Stimulated activated naive B cell treated with anti-CD40 and anti-IgM and Interleukin-4, amounts not matched to agents 10 μg/mL and 1 μg/mL and 100 μg/mL, for 72 hours (primary cell): Measurements from ENCODE around the gene GMDS.

ENCODE experiments used
- ATAC-seq, 2 donors: fragments of 150-1000 bp; cut with Tn5 transposase; replicated peaks; 2 replicates each; pipeline ENCODE4 v1.10.0; 2021; ENCODE audit warnings: moderate library complexity in 1 of 2
- DNase-seq: peaks from one replicate; pipeline ENCODE4 v3.0.0; 2021
- H3K27ac Mint-ChIP-seq: one replicate; pipeline ENCODE4 v1.8.0; 2022; ENCODE audit warnings: mild to moderate bottlenecking, mixed read lengths
- H3K27me3 Mint-ChIP-seq, 2 donors: one replicate each; pipeline ENCODE4 v1.8.0; 2022; ENCODE audit warnings: mixed read lengths in 2 of 2
- H3K36me3 Mint-ChIP-seq, 2 donors: one replicate each; pipeline ENCODE4 v1.8.0; 2022; ENCODE audit warnings: mixed read lengths in 2 of 2, mild to moderate bottlenecking in 1 of 2
- H3K4me1 Mint-ChIP-seq, 2 donors: one replicate each; pipeline ENCODE4 v1.8.0; 2022; ENCODE audit warnings: mixed read lengths in 2 of 2, mild to moderate bottlenecking in 1 of 2
- H3K4me3 Mint-ChIP-seq, 2 donors: one replicate each; pipeline ENCODE4 v1.8.0; 2022; ENCODE audit warnings: mild to moderate bottlenecking in 2 of 2, mixed read lengths in 2 of 2, moderate library complexity in 1 of 2
- H3K9me3 Mint-ChIP-seq, 2 donors: one replicate each; pipeline ENCODE4 v1.8.0; 2022; ENCODE audit warnings: mixed read lengths in 2 of 2, mild to moderate bottlenecking in 1 of 2

The GMDS gene

DNA sequence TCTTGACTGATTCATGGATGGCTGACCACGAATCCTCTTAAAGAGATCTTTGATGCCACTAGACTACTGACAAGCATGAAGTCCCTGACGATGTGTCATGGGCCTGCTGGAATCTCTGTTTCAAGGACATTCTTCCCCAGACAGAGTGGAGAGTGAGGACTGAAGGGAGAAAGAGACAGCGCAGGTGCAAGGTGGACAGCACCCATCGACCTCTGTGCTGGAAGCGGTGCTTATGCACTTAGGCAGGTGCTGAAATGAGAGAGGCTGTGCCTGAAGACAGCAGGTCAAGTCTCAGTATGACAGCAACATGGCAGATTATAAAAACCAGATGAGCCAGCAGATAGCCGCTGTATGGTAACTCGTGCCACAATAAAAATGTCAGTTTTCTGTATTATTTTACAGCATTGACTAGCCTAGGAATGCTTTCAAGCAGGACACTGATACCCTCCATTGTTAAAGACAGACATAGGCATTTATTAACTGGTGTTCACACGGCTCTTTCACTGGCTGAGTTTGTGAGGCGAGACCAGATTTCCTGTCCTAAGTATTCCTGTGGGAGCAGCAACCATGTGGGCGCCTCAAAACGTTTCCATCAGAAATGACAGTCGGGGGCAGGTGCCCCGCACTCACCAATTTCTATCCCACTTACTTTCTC lies 588.2 kb downstream of the GMDS start:
- Mint-ChIP-seq H3K4me1 (peaks cover 1 to 9% of the 10 kb centered on the region in 2 donors), H3K9me3 (no peaks in the 10 kb centered on the region), H3K4me3 (no peak overlapping the region), H3K27ac (no peak overlapping the region), H3K36me3 (peaks cover 16 to 17% of the 10 kb centered on the region in 2 donors), H3K27me3 (peaks cover 9 to 18% of the 10 kb centered on the region in 2 donors)
- ATAC-seq (no peak), DNase-seq (no peak)

DNA sequence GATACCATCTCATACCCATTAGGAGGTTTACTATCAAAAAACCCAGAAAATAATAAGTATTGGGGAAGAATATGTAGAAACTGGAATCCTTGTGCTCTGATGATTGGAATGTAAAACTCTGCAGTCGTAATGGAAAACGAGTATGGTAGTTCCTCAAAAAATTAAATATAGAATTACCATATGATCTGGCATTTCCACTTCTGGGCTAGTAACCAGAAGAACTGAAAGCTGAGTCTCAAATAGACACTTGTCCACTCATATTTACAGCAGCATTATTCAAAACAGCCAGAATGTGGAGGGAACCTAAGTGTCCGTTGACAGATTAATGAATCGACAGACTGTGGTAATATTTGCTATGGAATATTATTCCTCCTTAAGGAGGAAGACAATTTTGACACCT lies 591.4 kb downstream of the GMDS start:
- DNase-seq (no peak), ATAC-seq (peak; percentile 50 to 54)
- Mint-ChIP-seq H3K9me3 (no peaks in the 10 kb centered on the region), H3K27ac (no peak overlapping the region), H3K36me3 (peaks cover 0 to 6% of the 10 kb centered on the region in 2 donors), H3K4me3 (no peak overlapping the region), H3K27me3 (peaks cover 0 to 3% of the 10 kb centered on the region in 2 donors), H3K4me1 (peaks cover 1 to 6% of the 10 kb centered on the region in 2 donors)

DNA sequence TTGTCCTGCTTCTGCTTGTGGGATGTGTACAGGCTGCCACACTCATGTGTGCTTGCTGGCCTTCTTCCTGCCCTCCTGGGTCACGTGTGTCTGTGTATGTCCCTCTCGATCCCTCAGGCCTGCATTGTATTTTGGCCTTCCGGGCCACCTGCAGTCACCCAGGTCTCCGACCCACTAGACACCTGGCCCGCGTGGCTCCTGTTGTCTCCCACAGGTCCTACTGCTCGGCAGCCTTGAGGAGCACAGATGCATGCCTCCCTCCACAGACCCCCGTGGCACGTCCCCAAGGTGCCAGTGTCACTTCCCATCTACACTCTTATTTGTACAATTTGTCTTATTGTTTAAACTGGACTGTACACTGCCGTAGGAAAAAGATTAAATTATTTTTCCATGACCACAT lies 592.6 kb downstream of the GMDS start:
- peaks cover 0 to 6% of the 10 kb centered on the region in 2 donors for H3K36me3 Mint-ChIP-seq
- ATAC-seq = no peak

DNA sequence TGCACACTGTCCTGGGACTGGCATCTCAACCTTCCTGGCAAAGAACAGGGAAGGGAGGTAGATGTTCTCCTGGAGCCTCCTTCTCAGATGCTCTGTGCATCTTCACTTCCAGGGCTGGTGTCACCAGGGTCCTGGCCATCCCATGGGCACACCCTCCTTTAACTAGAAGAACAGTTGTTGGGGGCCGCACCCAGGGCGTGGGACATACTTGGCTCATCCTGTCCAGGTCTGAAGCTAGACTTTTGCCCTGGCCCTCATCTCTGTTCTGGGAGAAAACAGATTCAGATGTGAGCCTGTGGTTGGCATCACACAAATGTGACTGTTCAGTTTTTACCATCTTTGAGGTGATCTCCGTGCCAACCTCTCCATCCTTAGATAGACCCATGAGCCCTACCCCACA lies 594.0 kb downstream of the GMDS start:
- ATAC-seq (no peak), DNase-seq (no peak)
- H3K4me3 Mint-ChIP-seq = no peak overlapping the region
- H3K36me3 Mint-ChIP-seq = peaks cover 0 to 2% of the 10 kb centered on the region in 2 donors
- no peak overlapping the region for H3K27ac Mint-ChIP-seq
- H3K9me3 Mint-ChIP-seq = no peaks in the 10 kb centered on the region
- no peaks in the 10 kb centered on the region for H3K27me3 Mint-ChIP-seq
- H3K4me1 Mint-ChIP-seq = peaks cover 1 to 6% of the 10 kb centered on the region in 2 donors

More for the DNA sequence above, 592.6 kb downstream of the GMDS start:
- no peak overlapping the region for H3K4me3 Mint-ChIP-seq
- peaks cover 1 to 6% of the 10 kb centered on the region in 2 donors for H3K4me1 Mint-ChIP-seq
- H3K27me3 Mint-ChIP-seq = no peaks in the 10 kb centered on the region
- H3K9me3 Mint-ChIP-seq = no peaks in the 10 kb centered on the region
- DNase-seq = no peak
- no peak overlapping the region for H3K27ac Mint-ChIP-seq

DNA sequence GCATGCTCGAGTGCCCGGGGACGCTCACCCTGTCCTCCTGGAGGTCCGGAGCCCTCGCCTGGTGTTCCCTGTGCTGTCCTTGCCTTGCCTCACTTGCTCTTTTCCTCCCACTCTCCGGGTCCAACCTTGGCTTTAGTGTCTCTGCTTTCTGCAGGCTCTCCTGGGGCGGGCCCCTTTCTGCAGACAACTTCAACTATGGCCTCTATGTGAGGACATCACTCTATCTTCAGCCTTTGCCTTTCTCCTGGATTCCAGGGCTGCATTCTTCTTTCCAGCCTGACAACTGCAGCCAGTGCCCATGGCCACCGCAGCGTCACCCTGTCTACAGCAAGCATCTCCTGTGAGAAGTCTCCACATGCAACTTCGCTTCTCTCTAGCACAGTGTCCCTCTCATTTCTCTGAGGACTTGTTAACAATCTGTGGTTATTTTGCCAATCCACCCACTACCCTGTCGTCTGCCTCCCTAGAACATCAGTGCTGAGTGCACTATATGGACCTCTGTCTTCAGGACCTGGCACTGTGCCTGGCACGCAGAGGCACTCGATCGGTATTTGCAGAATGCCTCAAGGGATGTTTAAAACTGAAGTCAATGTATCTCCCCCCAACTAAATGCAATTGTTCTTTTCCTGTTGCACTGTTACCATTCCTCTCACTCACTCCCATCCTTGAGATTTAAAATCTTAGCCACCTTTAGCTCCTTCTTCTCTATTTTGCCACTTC lies 599.8 kb downstream of the GMDS start:
- peaks cover 6 to 8% of the 10 kb centered on the region in 2 donors for H3K27me3 Mint-ChIP-seq
- peaks cover 4% of the 10 kb centered on the region in 2 donors for H3K4me1 Mint-ChIP-seq
- no peak for DNase-seq
- no peaks in the 10 kb centered on the region for H3K9me3 Mint-ChIP-seq
- no peak for ATAC-seq
- no peak overlapping the region for H3K4me3 Mint-ChIP-seq
- no peak overlapping the region for H3K27ac Mint-ChIP-seq
- peaks cover 2 to 22% of the 10 kb centered on the region in 2 donors for H3K36me3 Mint-ChIP-seq

DNA sequence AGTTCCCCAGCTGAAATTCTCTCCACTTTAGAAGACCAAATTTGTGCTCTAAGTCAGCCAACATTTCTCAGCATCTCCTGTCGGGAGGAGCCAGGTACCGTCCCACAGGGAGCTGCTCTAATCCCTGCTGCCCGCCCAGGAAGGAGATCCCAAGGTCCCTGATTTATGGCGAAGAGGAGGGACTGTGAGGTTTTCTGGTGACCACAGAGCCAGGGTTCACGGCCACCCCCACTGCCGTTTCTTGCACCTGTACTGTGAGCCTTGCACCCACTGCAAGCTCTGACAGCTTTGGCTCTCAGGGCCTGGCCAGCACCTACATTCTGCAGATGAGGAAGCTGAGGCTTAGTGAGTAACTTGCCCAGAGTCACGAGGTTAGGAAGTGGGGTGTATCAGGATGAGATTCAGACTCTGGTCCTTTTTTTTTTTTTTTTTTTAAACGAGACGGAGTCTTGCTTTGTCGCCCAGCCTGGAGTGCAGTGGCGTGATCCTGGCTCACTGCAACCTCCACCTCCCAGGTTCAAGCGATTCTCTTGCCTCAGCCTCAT lies 600.8 kb downstream of the GMDS start:
- peaks cover 6 to 8% of the 10 kb centered on the region in 2 donors for H3K27me3 Mint-ChIP-seq
- H3K4me3 Mint-ChIP-seq = no peak overlapping the region
- peaks cover 5 to 27% of the 10 kb centered on the region in 2 donors for H3K36me3 Mint-ChIP-seq
- peaks cover 4% of the 10 kb centered on the region in 2 donors for H3K4me1 Mint-ChIP-seq
- no peak overlapping the region for H3K27ac Mint-ChIP-seq
- ATAC-seq = no peak
- DNase-seq = no peak
- no peaks in the 10 kb centered on the region for H3K9me3 Mint-ChIP-seq

DNA sequence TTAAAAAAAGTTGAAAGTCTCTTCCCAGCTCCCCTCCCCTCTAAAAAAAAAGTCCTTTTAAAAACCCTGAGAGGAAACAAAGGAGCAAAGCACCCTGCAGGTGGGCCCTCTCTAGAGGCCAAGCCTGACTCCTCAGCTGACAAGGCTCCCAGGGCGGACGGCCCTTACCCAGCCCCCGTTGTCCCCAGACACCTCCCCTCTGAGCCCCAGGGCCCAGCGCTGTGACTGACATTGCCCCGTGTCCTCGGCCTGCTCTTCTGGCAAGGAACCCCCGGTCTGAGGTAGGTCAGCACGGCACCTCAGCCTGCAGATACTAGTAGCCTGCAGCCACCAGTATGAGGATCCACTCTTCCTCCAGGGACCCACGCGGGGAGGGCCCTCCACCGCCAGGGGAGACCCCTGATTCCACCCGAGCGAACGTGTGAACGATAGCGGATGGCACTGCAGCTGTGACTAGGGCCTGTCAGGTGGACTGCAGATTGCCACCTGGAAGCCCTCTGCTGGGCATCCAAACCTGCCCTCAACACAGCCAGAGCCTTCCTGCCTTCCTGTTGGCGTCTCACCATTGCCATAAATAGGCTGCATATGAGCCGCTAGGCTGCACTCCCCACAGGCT lies 601.5 kb downstream of the GMDS start:
- Mint-ChIP-seq H3K4me1 (peaks cover 4% of the 10 kb centered on the region in 2 donors), H3K4me3 (no peak overlapping the region), H3K36me3 (peaks cover 8 to 29% of the 10 kb centered on the region in 2 donors), H3K9me3 (no peaks in the 10 kb centered on the region), H3K27me3 (peaks cover 6 to 8% of the 10 kb centered on the region in 2 donors), H3K27ac (no peak overlapping the region)
- DNase-seq = no peak
- ATAC-seq = peak in 1 of 2 donors; percentile 23

DNA sequence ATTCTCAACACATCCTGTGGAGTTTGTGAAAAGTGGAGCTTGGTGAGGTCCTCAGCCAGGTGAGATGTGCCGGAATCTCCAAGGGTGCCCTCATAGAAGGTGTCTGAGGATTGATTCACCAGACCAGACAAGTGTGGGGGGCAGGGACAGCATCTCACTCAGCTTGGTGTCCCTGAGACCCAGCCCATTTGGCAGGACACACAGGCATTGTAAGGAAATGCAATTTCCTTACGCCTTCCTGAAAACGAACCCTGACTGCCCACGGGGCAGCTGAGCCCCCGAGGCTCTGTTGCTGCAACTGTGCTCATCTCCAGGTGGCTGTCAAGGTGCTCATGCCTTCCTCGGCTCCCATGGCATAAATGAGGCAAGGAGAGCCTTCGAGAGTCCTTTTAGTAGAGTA lies 602.3 kb downstream of the GMDS start:
- no peak overlapping the region for H3K4me3 Mint-ChIP-seq

DNA sequence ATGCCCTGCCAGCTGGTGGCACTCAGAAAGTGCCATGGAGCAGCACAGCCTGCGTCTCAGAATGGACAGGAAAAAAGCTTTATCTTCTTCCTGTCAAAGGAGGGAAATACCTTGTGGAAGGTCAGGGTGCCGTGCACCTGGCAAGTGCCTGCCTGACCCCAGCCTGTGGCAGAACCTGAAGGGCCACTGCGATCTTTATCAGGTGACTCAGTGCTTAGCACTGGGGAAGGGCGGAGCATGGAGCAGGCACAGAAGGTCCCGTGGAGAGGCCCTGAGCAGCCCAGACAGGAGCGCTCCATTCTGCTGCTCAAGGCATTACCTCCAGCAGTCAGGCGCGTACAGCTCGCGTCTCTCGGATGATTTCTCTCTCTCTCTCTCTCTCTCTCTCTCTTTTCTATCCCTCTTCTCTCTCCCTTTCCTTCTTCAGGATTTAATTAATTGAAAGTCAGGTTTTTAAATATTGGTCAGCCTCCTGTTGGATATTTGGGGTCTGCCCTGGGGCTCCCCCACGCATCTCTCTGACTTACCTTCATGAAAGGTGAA lies 604.0 kb downstream of the GMDS start:
- Mint-ChIP-seq H3K27me3 (peaks cover 6 to 8% of the 10 kb centered on the region in 2 donors), H3K36me3 (peaks cover 12 to 36% of the 10 kb centered on the region in 2 donors), H3K27ac (no peak overlapping the region), H3K9me3 (no peaks in the 10 kb centered on the region), H3K4me1 (peaks cover 17 to 20% of the 10 kb centered on the region in 2 donors), H3K4me3 (no peak overlapping the region)
- DNase-seq = no peak
- ATAC-seq = no peak

More for the DNA sequence above, 602.3 kb downstream of the GMDS start:
- Mint-ChIP-seq H3K27ac (no peak overlapping the region), H3K27me3 (peaks cover 6 to 8% of the 10 kb centered on the region in 2 donors), H3K9me3 (no peaks in the 10 kb centered on the region), H3K36me3 (peaks cover 10 to 33% of the 10 kb centered on the region in 2 donors), H3K4me1 (peaks cover 4% of the 10 kb centered on the region in 2 donors)
- no peak for DNase-seq
- ATAC-seq = no peak

DNA sequence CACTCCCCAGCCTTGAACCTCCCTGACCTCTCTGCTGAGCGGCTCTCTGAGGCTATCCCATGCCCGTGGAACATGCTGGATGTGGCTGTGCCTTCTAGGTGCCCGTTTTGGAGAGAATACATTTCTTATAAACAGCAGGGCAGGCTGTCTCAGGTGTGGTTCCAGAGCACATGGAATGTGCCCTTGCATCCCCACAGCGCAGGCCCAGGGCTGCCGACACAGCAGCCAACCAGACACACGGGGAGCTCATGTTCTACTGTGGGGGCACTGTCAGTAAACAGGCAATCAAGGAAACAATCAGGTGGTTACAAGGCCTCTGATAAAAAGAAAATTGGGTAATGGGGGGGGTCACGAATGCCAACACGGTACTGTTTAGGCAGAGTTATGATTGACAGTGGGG lies 604.9 kb downstream of the GMDS start:
- Mint-ChIP-seq H3K27ac (no peak overlapping the region), H3K9me3 (no peaks in the 10 kb centered on the region), H3K4me1 (peaks cover 16 to 24% of the 10 kb centered on the region in 2 donors), H3K27me3 (peaks cover 4 to 5% of the 10 kb centered on the region in 2 donors), H3K4me3 (no peak overlapping the region), H3K36me3 (peaks cover 17 to 38% of the 10 kb centered on the region in 2 donors)
- DNase-seq (no peak), ATAC-seq (no peak)

DNA sequence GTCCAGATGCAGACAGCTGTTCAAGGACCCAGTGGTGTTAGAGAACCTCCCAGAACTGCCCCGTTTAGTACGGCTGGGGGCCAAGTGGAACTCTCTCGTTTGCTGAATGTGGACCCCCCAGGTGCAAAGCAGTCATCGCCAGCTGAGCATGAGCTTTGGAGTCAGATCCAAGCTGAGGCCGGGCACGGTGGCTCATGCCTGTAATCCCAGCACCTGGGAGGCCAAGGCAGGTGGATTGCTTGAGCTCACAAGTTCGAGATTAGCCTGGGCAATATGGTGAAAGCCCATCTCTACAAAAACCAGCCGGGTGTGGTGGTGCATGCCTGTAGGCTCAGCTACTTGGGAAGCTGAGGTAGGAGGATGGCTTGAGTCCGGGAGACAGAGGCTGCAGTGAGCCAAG lies 606.0 kb downstream of the GMDS start:
- Mint-ChIP-seq H3K4me3 (no peak overlapping the region), H3K27ac (no peak overlapping the region), H3K4me1 (peaks cover 15 to 22% of the 10 kb centered on the region in 2 donors), H3K36me3 (peaks cover 18 to 39% of the 10 kb centered on the region in 2 donors), H3K27me3 (peaks cover 0 to 4% of the 10 kb centered on the region in 2 donors), H3K9me3 (no peaks in the 10 kb centered on the region)
- no peak for ATAC-seq
- no peak for DNase-seq

DNA sequence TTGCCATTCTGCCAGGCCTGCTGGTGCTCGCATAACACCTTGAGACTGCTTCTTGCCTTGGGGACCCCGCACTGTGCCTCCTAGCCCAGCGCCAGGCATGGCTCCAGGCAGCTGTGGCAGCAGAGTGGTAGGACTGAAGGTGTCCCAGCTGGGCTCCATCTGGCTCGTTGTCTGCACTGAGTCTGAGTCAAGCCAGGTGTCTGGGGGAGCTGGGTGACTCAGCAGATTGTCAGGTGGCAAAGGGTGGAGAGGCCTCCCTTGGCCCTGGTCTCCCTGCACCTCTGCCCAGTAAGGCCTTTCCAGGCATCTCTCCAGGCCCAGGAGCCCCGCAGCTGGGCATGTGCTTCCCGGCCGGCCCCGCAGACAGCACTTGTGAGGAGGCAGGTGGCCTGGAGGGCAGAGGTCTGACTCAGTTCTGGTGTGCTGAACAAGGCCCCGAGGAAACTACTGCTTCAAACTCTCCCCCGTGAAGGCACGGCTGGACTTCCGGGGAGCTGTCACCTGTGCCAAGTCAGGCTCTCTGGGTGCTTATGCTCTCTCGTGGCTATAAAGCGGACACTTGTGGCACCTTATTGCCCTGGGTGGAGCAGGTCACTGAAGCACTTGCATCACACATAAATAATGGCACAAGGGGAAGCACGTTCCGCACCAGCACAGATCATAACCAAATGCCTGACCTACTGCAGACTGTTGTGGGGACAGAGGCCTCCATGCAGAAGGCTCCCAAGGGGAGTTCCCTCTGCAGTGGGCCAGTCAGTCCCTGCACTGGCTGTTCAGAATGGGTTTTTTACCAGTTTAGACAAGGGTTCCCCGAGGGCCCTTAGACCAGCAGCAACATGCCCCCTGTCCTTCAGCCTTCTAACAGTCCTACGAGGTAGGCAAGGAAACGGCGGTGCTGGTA lies 608.2 kb downstream of the GMDS start:
- DNase-seq = no peak
- Mint-ChIP-seq H3K36me3 (peaks cover 19 to 39% of the 10 kb centered on the region in 2 donors), H3K27ac (no peak overlapping the region), H3K4me3 (no peak overlapping the region), H3K4me1 (peaks cover 15 to 20% of the 10 kb centered on the region in 2 donors), H3K27me3 (peaks cover 8 to 18% of the 10 kb centered on the region in 2 donors), H3K9me3 (no peaks in the 10 kb centered on the region)
- peak; percentile 94 to 97 for ATAC-seq

DNA sequence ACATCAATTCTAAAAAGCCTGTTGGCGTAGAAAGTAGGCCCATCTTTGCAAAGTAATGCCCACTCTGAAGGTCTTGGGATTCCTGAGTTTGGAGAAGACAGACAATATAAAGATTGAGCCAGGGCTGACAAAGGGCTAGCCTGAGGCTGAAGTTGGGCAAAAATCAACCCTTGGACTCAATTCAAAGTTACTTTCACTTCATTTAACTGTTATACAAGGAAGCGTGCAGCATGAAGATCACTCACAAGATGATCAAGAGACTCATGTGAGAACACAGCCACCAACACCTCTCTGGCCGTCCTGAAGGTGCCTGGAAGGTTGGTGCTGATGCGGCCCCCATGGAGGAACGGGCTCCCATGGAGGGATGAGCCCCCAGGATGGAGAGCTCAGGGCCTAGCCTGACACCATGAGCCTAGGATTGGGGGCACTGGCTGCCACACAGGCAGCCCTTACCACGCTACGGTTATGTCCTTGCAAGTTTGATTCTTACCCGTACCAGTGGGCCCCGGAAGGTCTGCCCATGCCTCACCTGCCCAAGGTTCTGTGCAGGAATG lies 609.1 kb downstream of the GMDS start:
- DNase-seq (no peak), ATAC-seq (no peak)
- Mint-ChIP-seq H3K4me3 (no peak overlapping the region), H3K9me3 (no peaks in the 10 kb centered on the region), H3K36me3 (peaks cover 19 to 35% of the 10 kb centered on the region in 2 donors), H3K27ac (no peak overlapping the region), H3K27me3 (peaks cover 10 to 18% of the 10 kb centered on the region in 2 donors), H3K4me1 (peaks cover 13 to 20% of the 10 kb centered on the region in 2 donors)
